Measurements from ENCODE around the gene ALDH7A1. TPM values are rescaled to one million over a fixed set of nuclear protein-coding genes. Genes with fewer than 3 reads are reported as not detected.

Gene ALDH7A1
- total and polyA plus RNA-seq, 2 donors (not counting 1 experiment from before 2014, with no cell fraction given): 0.78 to 3.3 TPM

- Histone ChIP-seq H3K4me3 (ENCODE audit: control extremely low read depth in 1 of 5, extremely low read depth in 1 of 5, insufficient read depth in 1 of 5, low read depth in 2 of 5, low read length in 4 of 5) (no peak overlapping the region), H3K27me3 (replicated peaks in 1 of 4; ENCODE audit: control extremely low read depth in 1 of 4, control insufficient read depth in 3 of 4, insufficient read depth in 4 of 4, low read length in 3 of 4) (no peaks in the 10 kb centered on the region), H3K79me2 (ENCODE audit: control insufficient read depth, insufficient read depth, low read length) (no peaks in the 10 kb centered on the region), H3K9ac (ENCODE audit: low read length) (no peak overlapping the region), H3K4me2 (replicated peaks; ENCODE audit: low read depth, low read length, poor library complexity, severe bottlenecking) (no peak overlapping the region), H3K9me3 (ENCODE audit: control extremely low read depth in 1 of 3, control insufficient read depth in 2 of 3, insufficient read depth in 1 of 3, low read length in 2 of 3) (no peaks in the 10 kb centered on the region), H4K20me1 (ENCODE audit: control insufficient read depth, insufficient read depth, low read length, poor library complexity, severe bottlenecking) (no peaks in the 10 kb centered on the region), H3K27ac (ENCODE audit: low read length in 2 of 2) (no peak overlapping the region), H3K4me1 (ENCODE audit: control insufficient read depth in 2 of 2, insufficient read depth in 2 of 2, low read length in 2 of 2) (no peaks in the 10 kb centered on the region), H2AFZ (ENCODE audit: insufficient read depth, low read depth, low read length, poor library complexity, severe bottlenecking) (no peak overlapping the region), H3K36me3 (replicated peaks in 1 of 2; ENCODE audit: control extremely low read depth in 1 of 2, control insufficient read depth in 1 of 2, extremely low read depth in 1 of 2, insufficient read depth in 2 of 2, low read length in 1 of 2) (no peaks in the 10 kb centered on the region)
- H3K4me1 Mint-ChIP-seq: no peaks in the 10 kb centered on the region
- ChIA-PET POLR2A (no interaction called here), CTCF (no interaction called here)
- peaks cover 4% of the 10 kb centered on the region for H3K27me3 Mint-ChIP-seq
- ATAC-seq (ENCODE audit: low read depth) (no peak), DNase-seq (no peak)
- H3K4me3 Mint-ChIP-seq: no peak overlapping the region
- intact Hi-C loops (cut with micrococcal nuclease): no loop called here
- TF ChIP-seq EZH2 (IDR thresholded peaks at IDR 0.05; ENCODE audit: borderline replicate concordance, insufficient read depth, low read depth, low read length, poor library complexity, severe bottlenecking) (no peak), CTCF (IDR thresholded peaks at IDR 0.05) (no peak)
- no peaks in the 10 kb centered on the region for H3K9me3 Mint-ChIP-seq (ENCODE audit: insufficient read depth)
- no peak overlapping the region for H3K27ac Mint-ChIP-seq
Observed at GRCh38 chr5:126521130-126521529, 73.9 kb downstream of the ALDH7A1 start.

- Histone ChIP-seq H3K9me3 (ENCODE audit: control extremely low read depth in 1 of 3, control insufficient read depth in 2 of 3, insufficient read depth in 1 of 3, low read length in 2 of 3) (no peaks in the 10 kb centered on the region), H3K4me1 (ENCODE audit: control insufficient read depth in 2 of 2, insufficient read depth in 2 of 2, low read length in 2 of 2) (no peaks in the 10 kb centered on the region), H3K9ac (ENCODE audit: low read length) (no peak overlapping the region), H4K20me1 (ENCODE audit: control insufficient read depth, insufficient read depth, low read length, poor library complexity, severe bottlenecking) (no peaks in the 10 kb centered on the region), H2AFZ (ENCODE audit: insufficient read depth, low read depth, low read length, poor library complexity, severe bottlenecking) (no peak overlapping the region), H3K79me2 (ENCODE audit: control insufficient read depth, insufficient read depth, low read length) (no peaks in the 10 kb centered on the region), H3K27me3 (replicated peaks in 1 of 4; ENCODE audit: control extremely low read depth in 1 of 4, control insufficient read depth in 3 of 4, insufficient read depth in 4 of 4, low read length in 3 of 4) (no peaks in the 10 kb centered on the region), H3K27ac (ENCODE audit: low read length in 2 of 2) (no peak overlapping the region), H3K4me2 (replicated peaks; ENCODE audit: low read depth, low read length, poor library complexity, severe bottlenecking) (no peak overlapping the region), H3K4me3 (ENCODE audit: control extremely low read depth in 1 of 5, extremely low read depth in 1 of 5, insufficient read depth in 1 of 5, low read depth in 2 of 5, low read length in 4 of 5) (no peak overlapping the region), H3K36me3 (replicated peaks in 1 of 2; ENCODE audit: control extremely low read depth in 1 of 2, control insufficient read depth in 1 of 2, extremely low read depth in 1 of 2, insufficient read depth in 2 of 2, low read length in 1 of 2) (no peaks in the 10 kb centered on the region)
- intact Hi-C loops (cut with micrococcal nuclease): no loop called here
- TF ChIP-seq CTCF (IDR thresholded peaks at IDR 0.05) (no peak), EZH2 (IDR thresholded peaks at IDR 0.05; ENCODE audit: borderline replicate concordance, insufficient read depth, low read depth, low read length, poor library complexity, severe bottlenecking) (no peak)
- POLR2A ChIA-PET: no interaction called here
- Mint-ChIP-seq H3K9me3 (ENCODE audit: insufficient read depth) (no peaks in the 10 kb centered on the region), H3K4me3 (no peak overlapping the region), H3K27ac (no peak overlapping the region), H3K4me1 (no peaks in the 10 kb centered on the region), H3K27me3 (no peaks in the 10 kb centered on the region)
- CTCF ChIA-PET: no interaction called here
- no peak for DNase-seq
- ATAC-seq (ENCODE audit: low read depth): no peak
Observed at GRCh38 chr5:126520593-126520953, 74.4 kb downstream of the ALDH7A1 start.

Measured in B cell (primary cell).